Heart left ventricle (tissue), 13 donors: ENCODE measurements around the gene LAGE3.

Experiments used
- CTCF ChIP-seq, 12 donors: fragments of 200-600 bp; sonication (generic) in 4 of 12; IDR thresholded peaks; one replicate each; pipeline versions ENCODE4 v1.5.0 to v1.8.0; 2018 to 2022; ENCODE audit warnings: antibody characterized with exemption in 12 of 12, mild to moderate bottlenecking in 5 of 12
- POLR2A ChIP-seq, 2 donors: fragments of 450-650 bp; IDR thresholded peaks; one replicate each; pipeline ENCODE4 v1.6.1; 2017; ENCODE audit warnings: antibody characterized with exemption in 2 of 2, mild to moderate bottlenecking in 2 of 2, moderate library complexity in 2 of 2
- donor health status: ischemic (EF 13 %, LVEDD 7.1; RV severe dilation, severe dysfunction).
- donor health status: DM: no; HTN: yes; CAD: no.
- donor health status: DM: no; HTN: no; CAD: no.
- donor health status: ischemic (EF 25% LVEDD 6.9; RV normal size, moderate dysfunction).
- donor health status: ischemic (EF 25% LVEDD 5.7; RV mildly dilated, moderate dysfunction).
- donor health status: ischemic (EF 35%, LVEDD 5.7; RV mildly dilated, moderate dysfunction).
- donor health status: nonischemic (EF 11% LVEDD 7.7; RV severe dilation, severe dysfunction).
- donor health status: DM: yes; HTN: yes; CAD: no.
- donor health status: PGD.
- donor health status: ischemic (EF 29% LVEDD 5.4; RV normal size, mild dysfunction).
- donor health status: nonischemic (EF 23%, LVEDD 6.1; RV moderate dilation, normal function).

GRCh38 chrX:154443992-154444754, 34.9 kb downstream of the LAGE3 start, which contains the start of gene FAM50A:
- TF ChIP-seq CTCF (IDR thresholded peaks at IDR 0.05) (no peak), POLR2A (IDR thresholded peaks at IDR 0.05) (peak in 1 of 2 donors; percentile 6)
